HEK293 (cell line): ENCODE measurements around the gene TNPO3.

Experiments used
- CTCF ChIA-PET: fragments of 350-600 bp; formaldehyde crosslinking; extraction: SDS; loops from one replicate; lab custom pipeline; 2021; ENCODE audit warnings: antibody characterized with exemption; lab: Yijun Ruan, JAX
- POLR2A ChIA-PET: fragments of 300-600 bp; formaldehyde crosslinking; extraction: SDS; loops from one replicate; lab custom pipeline; 2020; ENCODE audit warnings: antibody characterized with exemption, inconsistent platforms; lab: Yijun Ruan, JAX
- H3K27ac ChIP-seq: fragments of 200-500 bp; sonication (Bioruptor generic); 2 replicates; pipeline ENCODE4 v1.5.1; 2014; ENCODE audit warnings: low read depth, low read length, control low read depth, inconsistent platforms; ENCODE audit errors: extremely low read depth
- H3K36me3 ChIP-seq, 2 experiments: fragments of 200-500 bp in 1 of 2; sonication (Bioruptor generic) in 1 of 2; 1 replicate in 1 of 2; 2 replicates in 1 of 2; pipeline ENCODE4 v1.5.1; 2014 to 2017; ENCODE audit warnings: inconsistent platforms in 2 of 2, low read length in 2 of 2; ENCODE audit not compliant: control insufficient read depth in 2 of 2, insufficient read depth in 1 of 2
- H3K4me1 ChIP-seq: fragments of 200-500 bp; sonication (Bioruptor generic); 2 replicates; pipeline ENCODE4 v1.5.1; 2014; ENCODE audit warnings: mild to moderate bottlenecking, low read length, inconsistent platforms; ENCODE audit not compliant: control insufficient read depth, insufficient read depth
- H3K4me3 ChIP-seq: 2 replicates; pipeline ENCODE4 v1.5.1; 2011; ENCODE audit warnings: low read depth, mild to moderate bottlenecking, control low read depth, low read length, moderate library complexity
- H3K9me3 ChIP-seq: fragments of 200-500 bp; sonication (Bioruptor generic); 2 replicates; pipeline ENCODE4 v1.5.1; 2014; ENCODE audit warnings: low read depth, low read length, inconsistent platforms; ENCODE audit not compliant: control insufficient read depth, insufficient read depth
- BCL11B ChIP-seq: fragments of 450-650 bp; formaldehyde crosslinking; IDR thresholded peaks from 2 replicates; pipeline ENCODE4 v1.5.1; 2016; ENCODE audit warnings: low read depth, missing biosample characterization, missing genetic modification characterization
- CTCF ChIP-seq: fragments of 450-650 bp; formaldehyde crosslinking; IDR thresholded peaks from 2 replicates; pipeline ENCODE4 v1.5.1; 2016; ENCODE audit warnings: missing biosample characterization, missing genetic modification characterization
- EGR2 ChIP-seq: fragments of 450-650 bp; formaldehyde crosslinking; IDR thresholded peaks from 2 replicates; pipeline ENCODE4 v1.5.1; 2016; ENCODE audit warnings: low read depth, missing biosample characterization, missing genetic modification characterization
- GLI2 ChIP-seq: fragments of 450-650 bp; formaldehyde crosslinking; IDR thresholded peaks from 2 replicates; pipeline ENCODE4; 2017; ENCODE audit warnings: missing biosample characterization, missing genetic modification characterization, low read depth, borderline replicate concordance
- HOXC10 ChIP-seq: sonication (generic); formaldehyde crosslinking; IDR thresholded peaks from 2 replicates; pipeline ENCODE4 v1.8.1; 2023; ENCODE audit warnings: mild to moderate bottlenecking, missing genetic modification reagents
- IKZF3 ChIP-seq: fragments of 450-650 bp; IDR thresholded peaks from 2 replicates; pipeline ENCODE4 v1.5.0; 2018; ENCODE audit warnings: missing biosample characterization, mild to moderate bottlenecking, missing genetic modification characterization, moderate library complexity
- KLF9 ChIP-seq: fragments of 450-650 bp; formaldehyde crosslinking; IDR thresholded peaks from 2 replicates; pipeline ENCODE4 v1.5.1; 2016; ENCODE audit warnings: missing biosample characterization, missing genetic modification characterization, low read depth
- PATZ1 ChIP-seq: fragments of 450-650 bp; formaldehyde crosslinking; IDR thresholded peaks from 2 replicates; pipeline ENCODE4 v1.5.1; 2016; ENCODE audit warnings: missing biosample characterization, missing genetic modification characterization
- YY1 ChIP-seq: fragments of 450-650 bp; formaldehyde crosslinking; IDR thresholded peaks from 2 replicates; pipeline ENCODE4 v1.5.1; 2018; ENCODE audit warnings: missing biosample characterization, missing genetic modification characterization
- ZBTB1 ChIP-seq: fragments of 450-650 bp; formaldehyde crosslinking; IDR thresholded peaks from 2 replicates; pipeline ENCODE4 v1.5.1; 2016; ENCODE audit warnings: missing biosample characterization, missing genetic modification characterization
- ZFHX2 ChIP-seq: fragments of 450-650 bp; formaldehyde crosslinking; conservative IDR thresholded peaks from 2 replicates; pipeline ENCODE4 v1.5.1; 2016; ENCODE audit warnings: missing biosample characterization, missing genetic modification characterization
- ZNF132 ChIP-seq: fragments of 450-650 bp; formaldehyde crosslinking; IDR thresholded peaks from 2 replicates; pipeline ENCODE4 v1.5.1; 2017; ENCODE audit warnings: missing biosample characterization, missing genetic modification characterization, borderline replicate concordance
- ZNF155 ChIP-seq: fragments of 450-650 bp; formaldehyde crosslinking; IDR thresholded peaks from 2 replicates; pipeline ENCODE4 v1.5.1; 2016; ENCODE audit warnings: missing biosample characterization, missing genetic modification characterization
- ZNF19 ChIP-seq: fragments of 450-650 bp; formaldehyde crosslinking; IDR thresholded peaks from 2 replicates; pipeline ENCODE4; 2016; ENCODE audit warnings: missing biosample characterization, missing genetic modification characterization, low read depth
- ZNF423 ChIP-seq: fragments of 450-650 bp; formaldehyde crosslinking; IDR thresholded peaks from 2 replicates; pipeline ENCODE4 v1.5.1; 2016; ENCODE audit warnings: missing biosample characterization, missing genetic modification characterization
- ZNF426 ChIP-seq: fragments of 450-650 bp; formaldehyde crosslinking; IDR thresholded peaks from 2 replicates; pipeline ENCODE4 v1.5.1; 2017; ENCODE audit warnings: missing biosample characterization, missing genetic modification characterization, mild to moderate bottlenecking, inconsistent platforms, moderate library complexity
- ZNF433 ChIP-seq: fragments of 450-650 bp; formaldehyde crosslinking; IDR thresholded peaks from 2 replicates; pipeline ENCODE4 v1.5.1; 2016; ENCODE audit warnings: missing biosample characterization, missing genetic modification characterization, low read depth
- ZNF501 ChIP-seq: fragments of 450-650 bp; formaldehyde crosslinking; IDR thresholded peaks from 2 replicates; pipeline ENCODE4 v1.5.1; 2016; ENCODE audit warnings: missing biosample characterization, missing genetic modification characterization
- ZNF548 ChIP-seq: fragments of 450-650 bp; formaldehyde crosslinking; IDR thresholded peaks from 2 replicates; pipeline ENCODE4 v1.5.1; 2016; ENCODE audit warnings: missing biosample characterization, missing genetic modification characterization
- ZNF555 ChIP-seq: fragments of 450-650 bp; formaldehyde crosslinking; conservative IDR thresholded peaks from 2 replicates; pipeline ENCODE4 v1.5.1; 2017; ENCODE audit warnings: missing biosample characterization, mild to moderate bottlenecking, missing genetic modification characterization, inconsistent platforms
- ZNF560 ChIP-seq: fragments of 450-650 bp; formaldehyde crosslinking; IDR thresholded peaks from 2 replicates; pipeline ENCODE4 v1.5.1; 2017; ENCODE audit warnings: missing biosample characterization, missing genetic modification characterization, borderline replicate concordance
- ZNF571 ChIP-seq: fragments of 450-650 bp; formaldehyde crosslinking; IDR thresholded peaks from 2 replicates; pipeline ENCODE4 v1.5.0; 2017; ENCODE audit warnings: missing biosample characterization, missing genetic modification characterization
- ZNF610 ChIP-seq: fragments of 450-650 bp; formaldehyde crosslinking; IDR thresholded peaks from 2 replicates; pipeline ENCODE4 v1.5.1; 2016; ENCODE audit warnings: missing biosample characterization, missing genetic modification characterization, borderline replicate concordance
- ZNF624 ChIP-seq: fragments of 450-650 bp; formaldehyde crosslinking; IDR thresholded peaks from 2 replicates; pipeline ENCODE4 v1.5.1; 2017; ENCODE audit warnings: missing biosample characterization, missing genetic modification characterization
- ZNF692 ChIP-seq: fragments of 450-650 bp; formaldehyde crosslinking; IDR thresholded peaks from 2 replicates; pipeline ENCODE4 v1.5.1; 2016; ENCODE audit warnings: missing biosample characterization, missing genetic modification characterization
- ZNF747 ChIP-seq: fragments of 450-650 bp; formaldehyde crosslinking; IDR thresholded peaks from 2 replicates; pipeline ENCODE4 v1.5.1; 2016; ENCODE audit warnings: missing biosample characterization, missing genetic modification characterization
- ZSCAN30 ChIP-seq: fragments of 450-650 bp; IDR thresholded peaks from 2 replicates; pipeline ENCODE4 v1.5.1; 2018; ENCODE audit warnings: missing biosample characterization, mild to moderate bottlenecking, missing genetic modification characterization, moderate library complexity
- TF ChIP-seq, protein P1 (sequence below): fragments of 450-650 bp; formaldehyde crosslinking; IDR thresholded peaks from 2 replicates; pipeline ENCODE4; 2016; ENCODE audit warnings: missing biosample characterization, missing genetic modification characterization
- TF ChIP-seq, protein P2 (sequence below): fragments of 450-650 bp; formaldehyde crosslinking; IDR thresholded peaks from 2 replicates; pipeline ENCODE4 v1.5.1; 2016; ENCODE audit warnings: missing biosample characterization, missing genetic modification characterization

The TNPO3 gene

DNA sequence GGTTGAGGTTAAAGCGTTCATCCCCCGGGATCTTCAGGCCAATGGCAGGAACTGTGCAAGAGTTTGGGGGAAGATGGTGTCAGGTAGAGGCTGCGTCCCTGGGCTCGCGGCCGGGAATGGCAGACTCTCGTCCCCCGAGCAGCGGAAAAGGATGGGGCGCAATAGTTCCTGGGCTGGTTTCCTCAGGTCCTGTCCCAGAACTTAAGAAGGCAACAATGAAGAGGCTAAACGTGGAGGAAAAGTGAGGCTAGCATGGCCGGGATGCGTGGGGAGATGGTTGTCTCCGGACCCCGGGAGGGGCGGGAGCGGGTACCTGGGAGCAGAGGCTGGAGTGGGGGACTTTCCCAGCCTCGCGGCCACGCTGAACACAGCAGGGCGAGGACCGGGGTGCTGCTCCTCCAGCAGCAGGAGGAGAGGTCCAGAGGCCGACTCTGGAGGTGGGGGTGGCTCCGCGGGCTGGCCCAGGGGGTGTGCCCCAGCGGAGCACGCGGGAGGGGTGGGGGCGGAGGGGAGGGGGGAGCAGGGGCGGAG lies 116.3 kb downstream of the TNPO3 start (continued):
- TF ChIP-seq ZNF433 (tag by site-specific recombination) (no peak), ZNF624 (tag by site-specific recombination) (no peak), ZNF555 (tag by site-specific recombination) (no peak), ZNF560 (no peak), ZNF692 (tag by site-specific recombination) (no peak), YY1 (tag by site-specific recombination) (no peak), KLF9 (tag by site-specific recombination) (peak; percentile 14; the same call in 1 of the 2 replicates), IKZF3 (tag by site-specific recombination) (no peak), ZNF19 (tag by site-specific recombination) (no peak)
- TF ChIP-seq, protein P1, sequence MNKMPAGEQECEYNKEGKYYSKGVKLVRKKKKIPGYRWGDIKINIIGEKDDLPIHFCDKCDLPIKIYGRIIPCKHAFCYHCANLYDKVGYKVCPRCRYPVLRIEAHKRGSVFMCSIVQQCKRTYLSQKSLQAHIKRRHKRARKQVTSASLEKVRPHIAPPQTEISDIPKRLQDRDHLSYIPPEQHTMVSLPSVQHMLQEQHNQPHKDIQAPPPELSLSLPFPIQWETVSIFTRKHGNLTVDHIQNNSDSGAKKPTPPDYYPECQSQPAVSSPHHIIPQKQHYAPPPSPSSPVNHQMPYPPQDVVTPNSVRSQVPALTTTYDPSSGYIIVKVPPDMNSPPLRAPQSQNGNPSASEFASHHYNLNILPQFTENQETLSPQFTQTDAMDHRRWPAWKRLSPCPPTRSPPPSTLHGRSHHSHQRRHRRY, result no peak
- TF ChIP-seq, protein P2, sequence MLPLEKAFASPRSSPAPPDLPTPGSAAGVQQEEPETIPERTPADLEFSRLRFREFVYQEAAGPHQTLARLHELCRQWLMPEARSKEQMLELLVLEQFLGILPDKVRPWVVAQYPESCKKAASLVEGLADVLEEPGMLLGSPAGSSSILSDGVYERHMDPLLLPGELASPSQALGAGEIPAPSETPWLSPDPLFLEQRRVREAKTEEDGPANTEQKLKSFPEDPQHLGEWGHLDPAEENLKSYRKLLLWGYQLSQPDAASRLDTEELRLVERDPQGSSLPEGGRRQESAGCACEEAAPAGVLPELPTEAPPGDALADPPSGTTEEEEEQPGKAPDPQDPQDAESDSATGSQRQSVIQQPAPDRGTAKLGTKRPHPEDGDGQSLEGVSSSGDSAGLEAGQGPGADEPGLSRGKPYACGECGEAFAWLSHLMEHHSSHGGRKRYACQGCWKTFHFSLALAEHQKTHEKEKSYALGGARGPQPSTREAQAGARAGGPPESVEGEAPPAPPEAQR (tag by site-specific recombination), result no peak

- POLR2A ChIA-PET, result interaction anchor here (0.6 kb wide), 1 partner anchor 415 kb away, joined by 5 read pairs; no protein-coding TSS in a partner anchor
- Histone ChIP-seq H3K27ac (peak within 1 kb of the TSS; percentile 66; the same call in 1 of the 2 replicates), H3K4me3 (peak within 1 kb of the TSS; percentile 58), H3K36me3 (no peaks in the 10 kb centered on the region; a peak in 1 of 3 replicates), H3K4me1 (no peaks in the 10 kb centered on the region), H3K9me3 (no peaks in the 10 kb centered on the region)
- CTCF ChIA-PET, result interaction anchor here (0.6 to 1.2 kb wide), 2 partner anchors 10 to 153 kb away, joined by 4 to 5 read pairs; no protein-coding TSS in a partner anchor
- TF ChIP-seq ZNF610 (tag by site-specific recombination) (no peak), HOXC10 (no peak), ZFHX2 (peak; percentile 42), BCL11B (no peak), ZNF423 (tag by site-specific recombination) (peak; percentile 83), ZNF571 (no peak), CTCF (tag by site-specific recombination) (no peak), ZNF426 (tag by site-specific recombination) (no peak), ZNF747 (tag by site-specific recombination) (no peak), ZNF548 (no peak), EGR2 (tag by site-specific recombination) (no peak), ZSCAN30 (tag by site-specific recombination) (no peak), PATZ1 (tag by site-specific recombination) (peak; percentile 50), ZBTB1 (tag by site-specific recombination) (no peak), ZNF132 (tag by site-specific recombination) (no peak), GLI2 (tag by site-specific recombination) (no peak), IKZF3 (tag by site-specific recombination) (no peak), ZNF501 (tag by site-specific recombination) (no peak), ZNF155 (tag by site-specific recombination) (no peak)
These were observed 117.0 kb downstream of the TNPO3 start, which contains the start of gene IRF5 for GRCh38 chr7:128937647-128938543. IRF5 (plus strand) TSS chr7:128937927; CDS start chr7:128942082, 4,155 bp downstream.
